Erythroblast (primary cell): Measurements from ENCODE around the gene SUPT6H.

Source experiments
- GATA1 ChIP-seq: IDR thresholded peaks from 2 replicates; pipeline ENCODE4 v1.6.1; 2011; ENCODE audit warnings: low read depth, mild to moderate bottlenecking, control low read depth, low read length, moderate library complexity
- POLR2A ChIP-seq: IDR thresholded peaks from 2 replicates; pipeline ENCODE4 v1.6.1; 2011; ENCODE audit warnings: mild to moderate bottlenecking, low read length

DNA sequence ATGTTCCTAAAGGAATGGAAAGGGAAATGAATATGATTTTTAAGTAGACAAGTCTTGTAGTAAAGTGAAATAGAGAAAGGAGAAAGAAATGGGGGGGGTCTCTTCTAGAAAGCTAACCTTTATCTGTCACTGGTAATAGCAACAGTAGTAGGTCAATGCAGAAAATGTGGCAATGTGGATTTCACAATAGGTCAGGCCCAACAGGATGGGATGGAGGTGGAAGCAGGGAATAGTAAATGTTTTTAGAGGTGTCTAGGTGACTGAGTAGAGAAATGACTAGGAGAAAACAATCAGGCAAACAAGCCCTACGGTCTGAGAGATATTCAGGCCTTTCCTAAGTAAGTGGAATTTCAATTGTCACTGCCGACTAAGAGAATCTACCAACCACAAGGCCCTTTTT lies 42.0 kb upstream of the SUPT6H start:
- TF ChIP-seq POLR2A: no peak
- TF ChIP-seq GATA1: no peak
